Esophagus squamous epithelium (tissue), 4 donors: ENCODE measurements around the gene EGFLAM.

Source experiments
- POLR2A ChIP-seq, 4 donors: fragments of 450-650 bp; IDR thresholded peaks; one replicate each; pipeline ENCODE4 v1.6.1; 2017; ENCODE audit warnings: antibody characterized with exemption in 4 of 4, mild to moderate bottlenecking in 4 of 4, moderate library complexity in 3 of 4
- TF ChIP-seq, protein P1 (sequence below), 6 experiments: fragments of 450-650 bp in 4 of 6; fragments of 200-600 bp in 2 of 6; sonication (generic) in 2 of 6; IDR thresholded peaks; one replicate each; pipeline ENCODE4 v1.5.1; 2016 to 2019; ENCODE audit warnings: antibody characterized with exemption in 6 of 6, mild to moderate bottlenecking in 4 of 6, moderate library complexity in 4 of 6

DNA sequence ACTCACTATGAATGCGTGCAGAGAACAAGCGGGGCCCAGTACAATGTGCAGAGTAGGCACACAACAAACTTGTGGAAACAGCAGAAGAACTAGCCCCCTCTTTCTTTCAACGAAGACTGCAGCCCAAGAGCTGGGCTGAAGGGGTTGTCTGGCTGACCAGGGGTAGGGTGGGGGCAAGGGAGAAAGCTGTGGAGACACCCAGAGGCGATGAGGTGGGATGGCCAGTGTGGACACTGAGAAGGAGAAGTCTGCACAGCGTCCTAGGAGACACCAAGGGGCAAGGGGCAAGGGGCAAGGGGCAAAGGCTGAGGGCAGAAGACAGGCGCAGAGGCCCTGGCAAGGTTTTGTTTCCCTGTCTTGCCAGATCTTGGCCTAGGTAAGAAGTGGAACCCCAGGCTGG, 235.8 kb downstream of the EGFLAM start:
- TF ChIP-seq, protein P1, sequence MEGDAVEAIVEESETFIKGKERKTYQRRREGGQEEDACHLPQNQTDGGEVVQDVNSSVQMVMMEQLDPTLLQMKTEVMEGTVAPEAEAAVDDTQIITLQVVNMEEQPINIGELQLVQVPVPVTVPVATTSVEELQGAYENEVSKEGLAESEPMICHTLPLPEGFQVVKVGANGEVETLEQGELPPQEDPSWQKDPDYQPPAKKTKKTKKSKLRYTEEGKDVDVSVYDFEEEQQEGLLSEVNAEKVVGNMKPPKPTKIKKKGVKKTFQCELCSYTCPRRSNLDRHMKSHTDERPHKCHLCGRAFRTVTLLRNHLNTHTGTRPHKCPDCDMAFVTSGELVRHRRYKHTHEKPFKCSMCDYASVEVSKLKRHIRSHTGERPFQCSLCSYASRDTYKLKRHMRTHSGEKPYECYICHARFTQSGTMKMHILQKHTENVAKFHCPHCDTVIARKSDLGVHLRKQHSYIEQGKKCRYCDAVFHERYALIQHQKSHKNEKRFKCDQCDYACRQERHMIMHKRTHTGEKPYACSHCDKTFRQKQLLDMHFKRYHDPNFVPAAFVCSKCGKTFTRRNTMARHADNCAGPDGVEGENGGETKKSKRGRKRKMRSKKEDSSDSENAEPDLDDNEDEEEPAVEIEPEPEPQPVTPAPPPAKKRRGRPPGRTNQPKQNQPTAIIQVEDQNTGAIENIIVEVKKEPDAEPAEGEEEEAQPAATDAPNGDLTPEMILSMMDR (IDR thresholded peaks at IDR 0.05): no peak
- no peak for TF ChIP-seq POLR2A (IDR thresholded peaks at IDR 0.05)
